ENCODE measurements around the gene AXDND1. TPM values are rescaled to one million over a fixed set of nuclear protein-coding genes. Genes with fewer than 3 reads are reported as not detected.

Gene AXDND1
- total and polyA plus RNA-seq, 12 donors: 1.2 to 24.6 (median 3.8) TPM; not detected in 1

GRCh38 chr1:179327679-179328078 is 38.1 kb upstream of the AXDND1 start:
- Histone ChIP-seq H3K27ac (peak overlapping the region; percentile 61 to 83 (median 67)), H3K4me3 (no peak overlapping the region), H3K36me3 (replicated peaks in 1 of 2) (peaks cover 0 to 5% of the 10 kb centered on the region in 2 donors), H3K4me1 (replicated peaks in 1 of 2) (peaks cover 47 to 90% of the 10 kb centered on the region in 2 donors), H3K9me3 (replicated peaks in 1 of 3) (peaks cover 0 to 2% (median 0%) of the 10 kb centered on the region in 3 donors), H3K27me3 (no peaks in the 10 kb centered on the region)
- TF ChIP-seq POLR2A (IDR thresholded peaks at IDR 0.05): no peak
- TF ChIP-seq, protein P1, sequence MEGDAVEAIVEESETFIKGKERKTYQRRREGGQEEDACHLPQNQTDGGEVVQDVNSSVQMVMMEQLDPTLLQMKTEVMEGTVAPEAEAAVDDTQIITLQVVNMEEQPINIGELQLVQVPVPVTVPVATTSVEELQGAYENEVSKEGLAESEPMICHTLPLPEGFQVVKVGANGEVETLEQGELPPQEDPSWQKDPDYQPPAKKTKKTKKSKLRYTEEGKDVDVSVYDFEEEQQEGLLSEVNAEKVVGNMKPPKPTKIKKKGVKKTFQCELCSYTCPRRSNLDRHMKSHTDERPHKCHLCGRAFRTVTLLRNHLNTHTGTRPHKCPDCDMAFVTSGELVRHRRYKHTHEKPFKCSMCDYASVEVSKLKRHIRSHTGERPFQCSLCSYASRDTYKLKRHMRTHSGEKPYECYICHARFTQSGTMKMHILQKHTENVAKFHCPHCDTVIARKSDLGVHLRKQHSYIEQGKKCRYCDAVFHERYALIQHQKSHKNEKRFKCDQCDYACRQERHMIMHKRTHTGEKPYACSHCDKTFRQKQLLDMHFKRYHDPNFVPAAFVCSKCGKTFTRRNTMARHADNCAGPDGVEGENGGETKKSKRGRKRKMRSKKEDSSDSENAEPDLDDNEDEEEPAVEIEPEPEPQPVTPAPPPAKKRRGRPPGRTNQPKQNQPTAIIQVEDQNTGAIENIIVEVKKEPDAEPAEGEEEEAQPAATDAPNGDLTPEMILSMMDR (IDR thresholded peaks at IDR 0.05): no peak
- DNase-seq: no peak
- intact Hi-C loops (cut with DNase I): no loop called here
- WGBS, 4 donors: 18 to 29% (median 23%) methylated on average over 3 of the region's 3 CpGs

- peaks cover 0 to 2% (median 0%) of the 10 kb centered on the region in 3 donors for H3K9me3 ChIP-seq (replicated peaks in 1 of 3)
- 74 to 96% (median 84%) methylated on average over 2 of the region's 2 CpGs for WGBS, 4 donors
- H3K4me1 ChIP-seq (replicated peaks in 1 of 2): peaks cover 42 to 75% of the 10 kb centered on the region in 2 donors
- intact Hi-C loops (cut with DNase I): no loop called here
- no peaks in the 10 kb centered on the region for H3K27me3 ChIP-seq
- no peak overlapping the region for H3K4me3 ChIP-seq
- H3K27ac ChIP-seq: peak overlapping the region in 3 of 5 donors; percentile 54 to 67 (median 56)
- DNase-seq: no peak
- TF ChIP-seq, protein P1 (IDR thresholded peaks at IDR 0.05): no peak
- no peak for TF ChIP-seq POLR2A (IDR thresholded peaks at IDR 0.05)
- H3K36me3 ChIP-seq (replicated peaks in 1 of 2): peaks cover 0 to 5% of the 10 kb centered on the region in 2 donors
Measured at GRCh38 chr1:179329862-179330261, 35.9 kb upstream of the AXDND1 start.

GRCh38 chr1:179334440-179334839 is 31.3 kb upstream of the AXDND1 start:
- WGBS, 4 donors: 82 to 88% (median 85%) methylated on average over 4 of the region's 4 CpGs
- H3K27me3 ChIP-seq: no peaks in the 10 kb centered on the region
- H3K4me3 ChIP-seq: no peak overlapping the region
- peak overlapping the region in 1 of 5 donors; percentile 34 for H3K27ac ChIP-seq
- DNase-seq: no peak
- intact Hi-C loops (cut with DNase I): no loop called here
- TF ChIP-seq, protein P1 (IDR thresholded peaks at IDR 0.05): no peak
- no peak for TF ChIP-seq POLR2A (IDR thresholded peaks at IDR 0.05)
- H3K36me3 ChIP-seq (replicated peaks in 1 of 2): peaks cover 0 to 28% of the 10 kb centered on the region in 2 donors
- peaks cover 0 to 2% (median 0%) of the 10 kb centered on the region in 3 donors for H3K9me3 ChIP-seq (replicated peaks in 1 of 3)
- peaks cover 15 to 34% of the 10 kb centered on the region in 2 donors for H3K4me1 ChIP-seq (replicated peaks in 1 of 2)

- H3K36me3 ChIP-seq (replicated peaks in 1 of 2): peaks cover 0 to 56% of the 10 kb centered on the region in 2 donors
Measured at GRCh38 chr1:179337288-179337687, 28.5 kb upstream of the AXDND1 start.

More at GRCh38 chr1:179337288-179337687, 28.5 kb upstream of the AXDND1 start:
- intact Hi-C loops (cut with DNase I): no loop called here
- no peak for DNase-seq
- H3K27ac ChIP-seq: peak overlapping the region in 1 of 5 donors; percentile 27
- peaks cover 6 to 8% of the 10 kb centered on the region in 2 donors for H3K4me1 ChIP-seq (replicated peaks in 1 of 2)
- WGBS, 4 donors: 88 to 100% (median 95%) methylated on average over 2 of the region's 2 CpGs
- H3K9me3 ChIP-seq (replicated peaks in 1 of 3): no peaks in the 10 kb centered on the region
- no peak for TF ChIP-seq POLR2A (IDR thresholded peaks at IDR 0.05)
- TF ChIP-seq, protein P1 (IDR thresholded peaks at IDR 0.05): no peak
- no peak overlapping the region for H3K4me3 ChIP-seq
- no peaks in the 10 kb centered on the region for H3K27me3 ChIP-seq

All from adrenal gland (tissue), 12 donors.